GM12878 (cell line): ENCODE results near the gene MAP3K21. TPM values are rescaled to one million over a fixed set of nuclear protein-coding genes. Genes with fewer than 3 reads are reported as not detected.
A peak's percentile ranks its signal among the peaks of the same experiment; 100 is the strongest.

Source experiments
- ATF2 ChIP-seq: IDR thresholded peaks from 2 replicates; pipeline ENCODE4 v1.6.1; 2012; ENCODE audit warnings: low read length, inconsistent platforms
- BRCA1 ChIP-seq: IDR thresholded peaks from 2 replicates; pipeline ENCODE4 v1.6.1; 2011; ENCODE audit warnings: low read depth, low read length, improper control_type of control experiment
- EGR1 ChIP-seq, 2 experiments: IDR thresholded peaks; 1 replicate in 1 of 2; 2 replicates in 1 of 2; pipeline ENCODE4 v1.6.1; 2011 to 2012; ENCODE audit warnings: low read depth in 2 of 2, low read length in 2 of 2, borderline replicate concordance in 1 of 2, mild to moderate bottlenecking in 1 of 2, moderate library complexity in 1 of 2
- FOXK2 ChIP-seq: fragments of 450-650 bp; IDR thresholded peaks from 2 replicates; pipeline ENCODE4 v1.6.1; 2017; ENCODE audit warnings: mild to moderate bottlenecking, moderate library complexity
- IKZF1 ChIP-seq: fragments of 450-650 bp; conservative IDR thresholded peaks from 2 replicates; pipeline ENCODE4 v1.6.1; 2017; ENCODE audit warnings: antibody characterized with exemption, mild to moderate bottlenecking
- LARP7 ChIP-seq: fragments of 450-650 bp; IDR thresholded peaks from 2 replicates; pipeline ENCODE4 v1.6.1; 2017; ENCODE audit warnings: mild to moderate bottlenecking
- MTA3 ChIP-seq: IDR thresholded peaks from 2 replicates; pipeline ENCODE4 v1.6.1; 2012; ENCODE audit warnings: low read length, inconsistent platforms, borderline replicate concordance
- NBN ChIP-seq: fragments of 450-650 bp; IDR thresholded peaks from 2 replicates; pipeline ENCODE4 v1.6.1; 2016
- RELA ChIP-seq: fragments of 450-650 bp; IDR thresholded peaks from 2 replicates; pipeline ENCODE4 v1.8.0; 2014; ENCODE audit warnings: borderline replicate concordance; ENCODE audit not compliant: partially characterized antibody
- SKIL ChIP-seq: fragments of 450-650 bp; IDR thresholded peaks from 2 replicates; pipeline ENCODE4 v1.6.1; 2017; ENCODE audit warnings: mild to moderate bottlenecking, low read depth, inconsistent platforms; ENCODE audit not compliant: poor library complexity, severe bottlenecking
- TCF3 ChIP-seq: IDR thresholded peaks from 2 replicates; pipeline ENCODE4 v1.6.1; 2012; ENCODE audit warnings: low read depth, mild to moderate bottlenecking, low read length, borderline replicate concordance; ENCODE audit not compliant: insufficient read depth
- ZBTB4 ChIP-seq: fragments of 450-650 bp; formaldehyde crosslinking; IDR thresholded peaks from 2 replicates; pipeline ENCODE4 v1.4.0; 2022; ENCODE audit warnings: mild to moderate bottlenecking, moderate library complexity
- ZNF217 ChIP-seq: fragments of 450-650 bp; IDR thresholded peaks from 2 replicates; pipeline ENCODE4 v1.6.1; 2017; ENCODE audit warnings: antibody characterized with exemption, mild to moderate bottlenecking
- ZNF24 ChIP-seq: fragments of 450-650 bp; IDR thresholded peaks from 2 replicates; pipeline ENCODE4 v1.6.1; 2017; ENCODE audit warnings: antibody characterized with exemption, mild to moderate bottlenecking
- polyA plus RNA-seq, 11 experiments: library from polyadenylated mRNA; depleted of rRNA in 4 of 11; unstranded in 6 of 11; stranded (reverse) in 5 of 11; fragments of >200 nt; fragmentation: Nextera tagmentation in 4 of 11; fragmentation: Illumina TruSeq in 1 of 11; extraction: Ambion mirVana in 4 of 11; extraction: Trizol in 1 of 11; gene quantifications; 1 replicate in 1 of 11; 2 replicates in 10 of 11; pipeline versions ENCODE4 v1.2.1 to v1.2.3, GENCODE V29; 2011 to 2016; ENCODE audit warnings: inconsistent platforms in 2 of 11, missing spikeins in 2 of 11, low read depth in 1 of 11
- total RNA-seq, 4 experiments: library from RNA; depleted of rRNA in 3 of 4; stranded (reverse); fragments of >200 nt in 3 of 4; fragmentation: Illumina TruSeq in 1 of 4; extraction: Trizol in 1 of 4; gene quantifications; 2 replicates each; pipeline versions ENCODE4 v1.2.1 to v1.2.3, GENCODE V29; 2013 to 2021

Gene MAP3K21
- total and polyA plus RNA-seq, 10 of the 15 experiments (the other 5 are each of a cell fraction or from before 2014, with no cell fraction given): 0.02 to 0.21 (median 0.09) TPM; not detected in 1

- no peak for TF ChIP-seq FOXK2
- no peak for TF ChIP-seq RELA
- TF ChIP-seq NBN: 0 out of 2 replicates have a peak, but pooled peaks have one; percentile 37
- TF ChIP-seq BRCA1: no peak
- no peak for TF ChIP-seq ZBTB4 (CRISPR knock-in tag)
- no peak for TF ChIP-seq ZNF24
- TF ChIP-seq EGR1 (IDR thresholded peaks at IDR 0.05; ENCODE audit: borderline replicate concordance in 1 of 2, low read depth in 2 of 2, low read length in 2 of 2): peak in 1 of 2 experiments; percentile 55; a peak in 1 of 3 replicates
- no peak for TF ChIP-seq ATF2
- no peak for TF ChIP-seq MTA3
- TF ChIP-seq IKZF1: peak; percentile 29; the same call in 1 of the 2 replicates
- 0 out of 2 replicates have a peak, but pooled peaks have one; percentile 43 for TF ChIP-seq LARP7
- TF ChIP-seq TCF3: 0 out of 2 replicates have a peak, but pooled peaks have one; percentile 21
- TF ChIP-seq ZNF217: no peak
- no peak for TF ChIP-seq SKIL
- TF ChIP-seq, all 136 proteins: peak for 11
Measured at GRCh38 chr1:233295237-233295974, 32.1 kb upstream of the MAP3K21 start, which contains the start of gene PCNX2 (continued).
